C4-2B (cell line): ENCODE measurements around the gene TMEM220.

Experiments
- H3K27ac ChIP-seq: fragments of 450-650 bp; 2 replicates; pipeline ENCODE4 v1.5.1; 2017
- ZFX ChIP-seq: fragments of 450-650 bp; IDR thresholded peaks from 2 replicates; pipeline ENCODE4 v1.6.1; 2017
- TF ChIP-seq, protein P1 (sequence below): fragments of 450-650 bp; conservative IDR thresholded peaks from 2 replicates; pipeline ENCODE4 v1.5.1; 2017; ENCODE audit warnings: mild to moderate bottlenecking

The TMEM220 gene

DNA sequence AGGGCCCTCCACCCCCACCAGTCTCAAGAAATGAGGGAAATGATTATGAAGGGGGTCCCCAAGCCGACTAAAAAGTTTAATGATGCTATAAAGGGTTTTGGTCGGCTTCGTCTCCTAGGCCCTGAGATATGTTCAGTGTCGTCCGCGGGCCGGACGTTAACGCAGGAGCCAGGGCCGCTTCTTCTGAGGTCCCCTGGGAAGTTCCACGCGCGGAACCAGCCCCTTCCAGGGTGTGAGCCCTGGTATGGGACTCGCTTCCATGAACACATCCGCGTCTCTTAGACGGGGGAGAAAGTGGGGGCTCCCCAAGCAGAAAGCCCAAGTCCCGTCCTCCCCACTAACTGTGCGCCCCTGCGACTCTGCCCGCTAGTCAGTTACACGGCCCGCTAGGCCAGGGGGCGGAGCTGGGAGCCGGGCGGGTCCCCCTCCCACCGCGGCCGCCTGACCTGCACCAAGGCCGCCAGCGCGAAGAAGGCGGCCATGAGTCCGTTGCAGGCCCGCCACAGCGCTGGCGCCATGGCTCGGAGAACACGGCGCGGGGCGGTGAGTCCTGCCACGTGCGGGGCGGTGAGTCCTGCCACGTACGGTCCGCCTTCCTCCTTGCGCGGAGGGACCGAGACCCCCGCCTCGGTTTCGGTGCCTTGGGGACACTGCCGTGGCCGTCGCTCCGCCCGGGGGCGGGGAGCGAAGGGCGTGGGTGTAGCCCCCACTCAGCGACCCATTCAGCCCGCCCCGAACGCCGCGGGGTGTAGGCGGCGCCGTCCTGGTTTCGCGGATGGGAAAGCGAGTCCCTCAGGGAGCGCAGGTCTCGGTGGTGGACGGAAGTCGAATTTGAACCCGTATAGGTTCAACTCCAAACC lies at the start of gene TMEM220:
TMEM220 (minus strand) TSS at position 690 of the 860 bp plus-strand sequence; CDS start at position 518, 172 bp downstream.
- TF ChIP-seq, protein P1, sequence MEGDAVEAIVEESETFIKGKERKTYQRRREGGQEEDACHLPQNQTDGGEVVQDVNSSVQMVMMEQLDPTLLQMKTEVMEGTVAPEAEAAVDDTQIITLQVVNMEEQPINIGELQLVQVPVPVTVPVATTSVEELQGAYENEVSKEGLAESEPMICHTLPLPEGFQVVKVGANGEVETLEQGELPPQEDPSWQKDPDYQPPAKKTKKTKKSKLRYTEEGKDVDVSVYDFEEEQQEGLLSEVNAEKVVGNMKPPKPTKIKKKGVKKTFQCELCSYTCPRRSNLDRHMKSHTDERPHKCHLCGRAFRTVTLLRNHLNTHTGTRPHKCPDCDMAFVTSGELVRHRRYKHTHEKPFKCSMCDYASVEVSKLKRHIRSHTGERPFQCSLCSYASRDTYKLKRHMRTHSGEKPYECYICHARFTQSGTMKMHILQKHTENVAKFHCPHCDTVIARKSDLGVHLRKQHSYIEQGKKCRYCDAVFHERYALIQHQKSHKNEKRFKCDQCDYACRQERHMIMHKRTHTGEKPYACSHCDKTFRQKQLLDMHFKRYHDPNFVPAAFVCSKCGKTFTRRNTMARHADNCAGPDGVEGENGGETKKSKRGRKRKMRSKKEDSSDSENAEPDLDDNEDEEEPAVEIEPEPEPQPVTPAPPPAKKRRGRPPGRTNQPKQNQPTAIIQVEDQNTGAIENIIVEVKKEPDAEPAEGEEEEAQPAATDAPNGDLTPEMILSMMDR: no peak
- no peak for TF ChIP-seq ZFX
- H3K27ac ChIP-seq: no peak within 1 kb of the TSS

DNA sequence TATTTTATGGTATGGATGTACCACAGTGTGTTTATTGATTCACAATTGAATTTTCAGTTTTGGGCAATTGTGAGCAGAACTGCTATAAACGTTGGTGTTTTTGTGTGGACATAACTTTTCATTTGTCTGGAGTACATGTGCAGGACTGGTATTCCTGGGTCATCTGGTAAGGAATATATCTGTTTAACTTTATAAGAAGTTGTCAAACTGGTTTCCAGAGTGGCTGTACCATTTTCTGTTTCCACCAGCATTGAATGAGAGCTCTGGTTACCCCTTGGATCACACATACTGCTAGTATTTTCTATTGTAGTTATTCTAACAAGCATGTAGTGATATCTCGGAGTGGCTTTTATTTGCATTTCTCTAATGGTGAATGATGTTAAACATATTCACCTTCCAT lies 49.8 kb upstream of the TMEM220 start:
- no peak overlapping the region for H3K27ac ChIP-seq
- TF ChIP-seq ZFX: no peak
- TF ChIP-seq, protein P1: no peak

DNA sequence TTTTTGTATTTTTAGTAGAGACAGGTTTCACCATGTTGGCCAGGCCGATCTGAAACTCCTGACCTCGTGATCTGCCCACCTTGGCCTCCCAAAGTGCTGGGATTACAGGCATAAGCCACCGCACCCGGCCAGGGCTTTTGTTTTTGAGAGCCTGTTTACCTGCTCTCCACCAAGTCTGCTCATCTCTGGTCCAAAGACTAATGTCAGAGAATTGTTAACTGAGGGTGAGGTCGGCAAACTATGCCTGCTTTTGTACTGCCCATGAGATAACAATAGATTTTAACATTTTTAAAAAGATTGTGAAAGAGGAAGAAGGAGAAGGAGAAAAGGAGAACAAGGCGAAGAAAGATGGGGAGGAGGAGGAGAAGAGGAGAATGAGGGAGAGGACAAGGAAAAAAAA lies 48.1 kb upstream of the TMEM220 start:
- no peak for TF ChIP-seq ZFX
- TF ChIP-seq, protein P1: no peak
- H3K27ac ChIP-seq: no peak overlapping the region

DNA sequence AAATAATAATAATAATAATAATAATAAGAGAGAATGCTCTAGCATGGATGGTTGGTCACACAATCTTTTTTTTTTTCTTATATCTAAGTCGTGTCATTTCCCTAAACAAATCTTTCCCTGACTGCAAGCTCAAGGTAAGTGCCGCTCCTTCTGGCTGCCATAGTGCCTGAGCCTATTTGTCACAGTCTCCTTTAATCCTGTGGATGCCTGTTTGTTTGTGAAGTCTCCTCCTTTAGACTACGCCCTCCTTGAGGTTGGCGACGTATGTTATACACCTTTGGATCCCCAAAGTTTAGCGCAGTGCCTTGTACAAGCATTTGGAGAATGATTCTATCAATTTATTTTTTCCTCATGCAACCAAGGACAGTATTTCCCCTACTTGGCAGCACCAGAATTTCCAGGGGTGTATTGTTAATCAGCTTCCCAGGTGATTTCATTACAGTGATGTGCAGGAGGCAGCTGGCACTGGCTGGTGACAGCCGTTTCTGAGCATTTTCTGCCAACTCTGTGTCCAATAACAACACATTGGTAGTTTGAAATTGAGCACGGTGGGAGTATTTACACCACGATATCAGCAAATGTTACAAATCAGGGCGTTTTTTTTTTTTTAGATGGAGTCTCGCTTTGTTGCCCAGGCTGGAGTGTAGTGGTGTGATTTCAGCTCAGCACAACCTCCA lies 47.4 kb upstream of the TMEM220 start:
- H3K27ac ChIP-seq: no peak overlapping the region
- TF ChIP-seq, protein P1: no peak
- no peak for TF ChIP-seq ZFX

DNA sequence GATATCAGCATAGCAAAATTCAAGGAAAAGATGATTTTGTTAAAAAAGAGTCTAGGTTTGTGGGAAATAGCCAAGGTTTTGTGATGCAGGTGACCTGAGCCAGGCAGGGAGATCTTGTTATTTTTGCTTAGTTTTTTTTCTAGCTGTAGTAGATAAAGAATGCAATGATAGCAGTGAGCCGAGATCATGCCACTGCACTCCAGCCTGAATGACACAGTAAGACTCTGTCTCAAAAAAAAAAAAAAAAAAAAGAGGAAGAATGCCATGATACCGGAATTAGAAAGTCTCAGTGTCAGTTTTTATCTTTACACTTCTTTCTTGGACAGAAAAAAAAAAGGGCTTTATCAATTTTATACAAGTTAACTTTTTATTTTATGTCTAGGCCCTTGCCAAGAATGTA lies 46.6 kb upstream of the TMEM220 start:
- TF ChIP-seq, protein P1: no peak
- no peak for TF ChIP-seq ZFX
- H3K27ac ChIP-seq: no peak overlapping the region

DNA sequence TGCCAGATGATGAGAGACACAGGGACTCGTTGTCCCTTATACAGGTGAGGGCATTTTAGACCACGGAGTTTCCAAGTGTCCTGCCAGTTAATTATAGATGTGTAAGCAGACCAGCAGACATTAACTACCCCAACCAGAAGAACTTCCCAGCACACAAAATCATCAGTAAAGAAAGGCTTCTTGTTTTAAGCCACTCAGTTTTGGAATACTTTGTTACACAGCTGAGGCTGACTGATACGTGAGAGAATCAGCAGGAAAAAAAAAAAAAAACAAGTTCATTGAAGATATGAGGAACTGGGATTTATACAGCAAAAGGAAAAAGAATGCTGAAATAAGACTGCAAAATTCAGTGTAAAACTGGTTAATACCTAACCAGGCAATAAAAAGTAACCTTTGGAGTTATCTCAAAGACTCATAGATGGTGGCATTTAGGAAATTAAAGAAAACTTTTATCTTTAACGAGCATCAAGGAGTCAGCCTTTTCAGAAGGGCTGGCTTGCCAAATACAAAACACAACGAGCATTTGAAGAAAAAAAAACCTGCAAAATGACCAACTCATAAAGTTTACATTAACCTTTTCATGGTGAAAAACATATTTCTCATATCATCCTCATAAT lies 46.0 kb upstream of the TMEM220 start:
- no peak for TF ChIP-seq ZFX
- TF ChIP-seq, protein P1: no peak
- H3K27ac ChIP-seq: no peak overlapping the region

DNA sequence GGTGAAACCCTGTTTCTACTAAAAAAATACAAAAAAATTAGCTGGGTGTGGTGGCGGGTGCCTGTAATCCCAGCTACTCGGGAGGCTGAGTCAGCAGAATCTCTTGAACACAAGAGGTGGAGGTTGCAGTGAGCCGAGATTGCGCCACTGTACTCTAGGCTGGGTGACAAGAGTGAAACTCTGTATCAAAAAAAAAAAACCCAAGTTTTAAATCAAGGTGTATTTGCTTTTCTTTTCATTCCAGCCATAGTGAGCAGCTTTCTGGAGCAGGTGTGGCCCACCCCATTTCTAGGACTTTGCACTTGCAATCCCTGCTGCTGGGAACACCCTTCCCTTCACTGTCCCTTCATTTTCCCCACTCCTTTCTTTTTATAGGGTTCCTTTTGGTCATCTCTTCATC lies 45.2 kb upstream of the TMEM220 start:
- TF ChIP-seq, protein P1: no peak
- no peak for TF ChIP-seq ZFX
- H3K27ac ChIP-seq: no peak overlapping the region
